Calu3 (cell line): ENCODE data around the gene CD72. TPM values are rescaled to one million over a fixed set of nuclear protein-coding genes. Genes with fewer than 3 reads are reported as not detected.
"Not testable (repeated sequence)": the region's sequence is repeated elsewhere in the genome, so short reads cannot be mapped to it uniquely, and the experiment has no call there.

ENCODE experiments used
- BruUV-seq: library from RNA; stranded (reverse); fragments of 400-500 nt; replicated peaks from 2 replicates; lab custom pipeline; 2021; lab: Mats Ljungman, UMichigan
- CTCF ChIA-PET: fragments of 300-600 bp; sonication (Branson Sonifier 250); formaldehyde crosslinking; loops from one replicate; lab custom pipeline; 2022; ENCODE audit warnings: antibody characterized with exemption; lab: Charles Lee
- DNase-seq: peaks from one replicate; pipeline ENCODE4 v3.0.0; 2022
- H3K27ac Mint-ChIP-seq: one replicate; pipeline ENCODE4 v1.8.0; 2022; ENCODE audit warnings: mixed read lengths; ENCODE audit not compliant: unreplicated experiment
- H3K27me3 Mint-ChIP-seq: one replicate; pipeline ENCODE4 v1.8.0; 2022; ENCODE audit warnings: mixed read lengths; ENCODE audit not compliant: unreplicated experiment
- H3K36me3 Mint-ChIP-seq: one replicate; pipeline ENCODE4 v1.8.0; 2022; ENCODE audit warnings: mild to moderate bottlenecking, moderate library complexity, mixed read lengths; ENCODE audit not compliant: insufficient read depth, unreplicated experiment
- H3K4me1 Mint-ChIP-seq: one replicate; pipeline ENCODE4 v1.8.0; 2022; ENCODE audit warnings: mild to moderate bottlenecking, low read depth, mixed read lengths; ENCODE audit not compliant: unreplicated experiment
- H3K4me3 Mint-ChIP-seq: one replicate; pipeline ENCODE4 v1.8.0; 2022; ENCODE audit warnings: mild to moderate bottlenecking, low read depth, moderate library complexity, mixed read lengths; ENCODE audit not compliant: unreplicated experiment
- H3K9me3 Mint-ChIP-seq: one replicate; pipeline ENCODE4 v1.8.0; 2022; ENCODE audit warnings: low read depth, mixed read lengths; ENCODE audit not compliant: unreplicated experiment
- CTCF ChIP-seq: fragments of 200-600 bp; IDR thresholded peaks from one replicate; pipeline ENCODE4 v1.8.0; 2022; ENCODE audit warnings: antibody characterized with exemption; ENCODE audit not compliant: unreplicated experiment
- intact Hi-C: fragments of 100-400 bp; cut with micrococcal nuclease; formaldehyde crosslinking; loops from one replicate; pipeline ENCODE4 v1.10.0; 2022; ENCODE audit not compliant: unreplicated experiment
- total RNA-seq: library from RNA; stranded (reverse); gene quantifications from 2 replicates; pipeline ENCODE4 v1.2.3, GENCODE V29; 2022

Gene CD72
- total RNA-seq, 1 experiment from 2014 or later = 0.38 TPM

- Mint-ChIP-seq H3K36me3 (peaks cover 15% of the 10 kb centered on the region), H3K9me3 (no peaks in the 10 kb centered on the region), H3K27ac (no peak overlapping the region), H3K27me3 (no peaks in the 10 kb centered on the region), H3K4me1 (peaks cover 15% of the 10 kb centered on the region), H3K4me3 (no peak overlapping the region)
- CTCF ChIA-PET = no interaction called here
- intact Hi-C loops = no loop called here
- BruUV-seq = no TSS peak
- no peak for TF ChIP-seq CTCF
- DNase-seq = no peak
Measured at GRCh38 chr9:35599763-35600604, 18.2 kb downstream of the CD72 start.

- BruUV-seq = no TSS peak
- Mint-ChIP-seq H3K27me3 (no peaks in the 10 kb centered on the region), H3K36me3 (peaks cover 7% of the 10 kb centered on the region), H3K9me3 (no peaks in the 10 kb centered on the region), H3K4me1 (peaks cover 10% of the 10 kb centered on the region), H3K4me3 (no peak overlapping the region), H3K27ac (no peak overlapping the region)
- CTCF ChIA-PET = no interaction called here
- intact Hi-C loops = no loop called here
- no peak for DNase-seq
- no peak for TF ChIP-seq CTCF
Measured at GRCh38 chr9:35598866-35599590, 19.2 kb downstream of the CD72 start.

- H3K4me3 Mint-ChIP-seq, H3K36me3 Mint-ChIP-seq, intact Hi-C loops, H3K4me1 Mint-ChIP-seq, BruUV-seq, CTCF ChIA-PET, H3K9me3 Mint-ChIP-seq, H3K27me3 Mint-ChIP-seq, H3K27ac Mint-ChIP-seq, DNase-seq: not testable (repeated sequence)
Measured at GRCh38 chr9:35596907-35597306, 21.3 kb downstream of the CD72 start.

- CTCF ChIA-PET = no interaction called here
- no peak for TF ChIP-seq CTCF
Measured at GRCh38 chr9:35594471-35594870, 23.7 kb downstream of the CD72 start.

More at GRCh38 chr9:35594471-35594870, 23.7 kb downstream of the CD72 start:
- DNase-seq = no peak
- H3K4me1 Mint-ChIP-seq = no peaks in the 10 kb centered on the region
- no peaks in the 10 kb centered on the region for H3K27me3 Mint-ChIP-seq
- no peaks in the 10 kb centered on the region for H3K36me3 Mint-ChIP-seq
- BruUV-seq = no TSS peak
- no peak overlapping the region for H3K27ac Mint-ChIP-seq
- H3K4me3 Mint-ChIP-seq = no peak overlapping the region
- intact Hi-C loops = no loop called here
- peaks cover 3% of the 10 kb centered on the region for H3K9me3 Mint-ChIP-seq
